Loucy (cell line): Measurements from ENCODE around the gene GSDMA.

Source experiments
- CTCF ChIP-seq: fragments of 200-600 bp; sonication (generic); conservative IDR thresholded peaks from 2 replicates; pipeline ENCODE4 v1.5.1; 2014; ENCODE audit warnings: mild to moderate bottlenecking, antibody characterized with exemption, low read length
- EZH2phosphoT487 ChIP-seq: fragments of 200-600 bp; IDR thresholded peaks from 2 replicates; pipeline ENCODE4 v1.6.1; 2018; ENCODE audit warnings: antibody characterized with exemption, mild to moderate bottlenecking, moderate library complexity, borderline replicate concordance

- peak; percentile 65 for TF ChIP-seq CTCF
- TF ChIP-seq EZH2phosphoT487: no peak
These were observed 17.8 kb downstream of the GSDMA start, which contains the start of gene PSMD3 for GRCh38 chr17:39980351-39981206.
